Endothelial cell of umbilical vein (primary cell): ENCODE measurements around the gene MGAT5. TPM values are rescaled to one million over a fixed set of nuclear protein-coding genes. Genes with fewer than 3 reads are reported as not detected.

ENCODE experiments used
- BruUV-seq: library from RNA; stranded (reverse); fragments of 400-500 nt; replicated peaks from 2 replicates; lab custom pipeline; 2021; lab: Mats Ljungman, UMichigan
- CTCF ChIA-PET: fragments of 300-600, 350-600 bp; sonication (Branson Sonifier 250); formaldehyde crosslinking; loops from one replicate; lab custom pipeline; 2021; ENCODE audit warnings: antibody characterized with exemption, inconsistent platforms; lab: Charles Lee
- POLR2A ChIA-PET: fragments of 300-600, 350-600 bp; sonication (Branson Sonifier 250); formaldehyde crosslinking; loops from one replicate; lab custom pipeline; 2021; ENCODE audit warnings: antibody characterized with exemption, inconsistent platforms; lab: Charles Lee
- DNase-seq: peaks from one replicate; pipeline ENCODE4 v3.0.0-alpha.2; 2011; ENCODE audit warnings: low read depth, low spot score
- FAIRE-seq: peaks from 2 replicates; lab custom pipeline; 2011; peaks lifted over from hg19 to GRCh38; lab: Jason Lieb, UNC
- H2AFZ ChIP-seq: 2 replicates; pipeline ENCODE4 v1.6.0; 2012; ENCODE audit warnings: low read depth, low read length, control low read depth, inconsistent platforms
- H3K27ac ChIP-seq: 2 replicates; pipeline ENCODE4 v1.5.1; 2011; ENCODE audit warnings: low read depth, mild to moderate bottlenecking, control low read depth, low read length, moderate library complexity; ENCODE audit not compliant: insufficient read depth
- H3K27me3 ChIP-seq, 2 experiments: 2 replicates each; pipeline versions ENCODE4 v1.6.0 to v1.6.1; 2011; ENCODE audit warnings: low read length in 2 of 2, mixed read lengths in 1 of 2; ENCODE audit not compliant: control insufficient read depth in 2 of 2, insufficient read depth in 2 of 2
- H3K36me3 ChIP-seq, 2 experiments: 2 replicates in 1 of 2; 3 replicates in 1 of 2; pipeline ENCODE4 v1.5.1; 2011; ENCODE audit warnings: low read length in 2 of 2, mild to moderate bottlenecking in 1 of 2, moderate library complexity in 1 of 2; ENCODE audit not compliant: control insufficient read depth in 2 of 2, insufficient read depth in 2 of 2; ENCODE audit errors: extremely low read depth in 1 of 2
- H3K4me1 ChIP-seq: 3 replicates; pipeline ENCODE4 v1.5.1; 2011; ENCODE audit warnings: mild to moderate bottlenecking, low read length; ENCODE audit not compliant: control insufficient read depth, insufficient read depth; ENCODE audit errors: extremely low read depth
- H3K4me2 ChIP-seq: 2 replicates; pipeline ENCODE4 v1.6.1; 2011; ENCODE audit warnings: low read length, control low read depth, mixed read lengths; ENCODE audit not compliant: insufficient read depth
- H3K4me3 ChIP-seq, 3 experiments: fragments of 200-600 bp in 1 of 3; sonication (generic), shearing (Covaris generic) in 1 of 3; replicated peaks in 1 of 3; 2 replicates each; pipeline ENCODE4 v1.5.1; 2011 to 2016; ENCODE audit warnings: control low read depth in 3 of 3, low read length in 3 of 3, mild to moderate bottlenecking in 2 of 3, inconsistent platforms in 1 of 3, low read depth in 1 of 3, moderate library complexity in 1 of 3; ENCODE audit not compliant: insufficient read depth in 1 of 3
- H3K79me2 ChIP-seq: 2 replicates; pipeline ENCODE4 v1.6.0; 2012; ENCODE audit warnings: low read length, inconsistent platforms; ENCODE audit not compliant: control insufficient read depth, insufficient read depth
- H3K9ac ChIP-seq: replicated peaks from 2 replicates; pipeline ENCODE3; 2011; ENCODE audit warnings: low read length, control low read depth; ENCODE audit not compliant: insufficient read depth; ENCODE audit errors: extremely low read depth
- H3K9me1 ChIP-seq: replicated peaks from 3 replicates; pipeline ENCODE4 v1.6.0; 2011; ENCODE audit warnings: mild to moderate bottlenecking, low read length; ENCODE audit not compliant: control insufficient read depth, insufficient read depth; ENCODE audit errors: extremely low read depth
- H3K9me3 ChIP-seq: replicated peaks from 2 replicates; pipeline ENCODE4 v1.5.1; 2012; ENCODE audit warnings: low read length, inconsistent platforms; ENCODE audit not compliant: control insufficient read depth, insufficient read depth
- H4K20me1 ChIP-seq: replicated peaks from 2 replicates; pipeline ENCODE3; 2011; ENCODE audit warnings: mild to moderate bottlenecking, low read length; ENCODE audit not compliant: control insufficient read depth, insufficient read depth; ENCODE audit errors: extremely low read depth
- EZH2 ChIP-seq: IDR thresholded peaks from 2 replicates; pipeline ENCODE4 v1.6.1; 2012; ENCODE audit warnings: borderline replicate concordance, low read depth, mild to moderate bottlenecking, moderate library complexity, low read length, inconsistent platforms; ENCODE audit not compliant: severe bottlenecking
- GATA2 ChIP-seq: IDR thresholded peaks from 2 replicates; pipeline ENCODE4 v1.7.0; 2011; ENCODE audit warnings: low read depth, mild to moderate bottlenecking, moderate library complexity, mixed read lengths, low read length; ENCODE audit not compliant: insufficient read length, insufficient read depth
- JUN ChIP-seq: IDR thresholded peaks from 2 replicates; pipeline ENCODE4 v1.6.1; 2011; ENCODE audit warnings: borderline replicate concordance, low read depth; ENCODE audit not compliant: insufficient read length, insufficient read depth
- MYC ChIP-seq: IDR thresholded peaks from one replicate; pipeline ENCODE4 v1.6.1; 2011; ENCODE audit warnings: mild to moderate bottlenecking, low read depth, low read length
- POLR2A ChIP-seq: IDR thresholded peaks from 2 replicates; pipeline ENCODE4 v1.6.1; 2012; ENCODE audit warnings: low read depth, mild to moderate bottlenecking, control low read depth, low read length
- POLR2AphosphoS5 ChIP-seq: IDR thresholded peaks from 2 replicates; pipeline ENCODE4 v1.6.1; 2012; ENCODE audit warnings: low read depth, mild to moderate bottlenecking, control low read depth, low read length, moderate library complexity; ENCODE audit not compliant: insufficient read depth
- dilution Hi-C: fragments of 300-500 bp; cut with MboI; formaldehyde crosslinking; loops from one replicate; pipeline ENCODE4 v1.15.0; 2019; ENCODE audit warnings: low sequenced_read_pairs; ENCODE audit not compliant: extremely low pct_ligation_motif_present
- intact Hi-C: fragments of 100-400 bp; cut with micrococcal nuclease; formaldehyde crosslinking; loops from one replicate; pipeline ENCODE4 v1.10.0; 2022
- polyA plus RNA-seq, 4 experiments: library from polyadenylated mRNA; depleted of rRNA in 3 of 4; stranded (reverse) in 3 of 4; unstranded in 1 of 4; fragments of >200 nt; gene quantifications; 2 replicates each; pipeline versions ENCODE4 v1.2.1 to v1.2.3, GENCODE V29; 2011 to 2012; ENCODE audit warnings: missing spikeins in 1 of 4
- total RNA-seq: library from RNA; stranded (reverse); gene quantifications from 2 replicates; pipeline ENCODE4 v1.2.3, GENCODE V29; 2021
- TF ChIP-seq, protein P1 (sequence below), 2 donors: IDR thresholded peaks; 1 replicate in 1 of 2; 2 replicates in 1 of 2; pipeline ENCODE4 v1.5.1; 2011; ENCODE audit warnings: low read length in 2 of 2, mild to moderate bottlenecking in 2 of 2, moderate library complexity in 2 of 2, control low read depth in 1 of 2, inconsistent platforms in 1 of 2, low read depth in 1 of 2; ENCODE audit not compliant: insufficient read depth in 1 of 2; ENCODE audit errors: extremely low read depth in 1 of 2

MGAT5 gene
- total and polyA plus RNA-seq, 2 donors (not counting 3 experiments of a cell fraction or from before 2014, with no cell fraction given) = 17.7 to 84.1 TPM

DNA sequence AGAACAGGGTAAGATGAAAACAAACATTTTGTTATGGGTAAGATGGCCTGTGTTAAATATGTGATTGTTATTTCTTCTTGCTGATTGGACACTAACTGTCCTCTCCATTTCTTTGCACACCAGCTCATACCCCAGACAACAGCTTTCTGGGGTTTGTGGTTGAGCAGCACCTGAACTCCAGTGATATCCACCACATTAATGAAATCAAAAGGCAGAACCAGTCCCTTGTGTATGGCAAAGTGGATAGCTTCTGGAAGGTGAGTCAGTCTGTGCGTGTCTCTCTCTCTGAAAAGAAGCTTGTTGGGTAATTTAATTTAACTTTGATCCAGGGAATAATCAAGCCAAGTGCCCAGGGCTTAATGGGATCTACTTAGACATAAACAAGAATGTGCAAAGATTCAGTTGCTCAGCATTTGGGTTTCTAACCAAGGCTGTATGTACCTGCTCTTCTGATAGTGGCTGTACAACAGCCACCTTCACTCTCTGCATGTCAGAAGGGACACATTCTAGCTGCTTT, 108.3 kb downstream of the MGAT5 start:
- DNase-seq (no peak), FAIRE-seq (no peak)
- ChIA-PET CTCF (interaction anchor here (1.4 to 3.5 kb wide), 3 partner anchors 14 to 88 kb away, joined by 3 to 10 read pairs (median 8); no protein-coding TSS in a partner anchor), POLR2A (no interaction called here)
- intact Hi-C loops (no loop called here), dilution Hi-C loops (no loop called here)
- Histone ChIP-seq H3K27ac (no peak overlapping the region), H3K9ac (no peak overlapping the region), H2AFZ (no peak overlapping the region), H4K20me1 (no peaks in the 10 kb centered on the region), H3K4me3 (no peak overlapping the region), H3K9me1 (no peaks in the 10 kb centered on the region), H3K27me3 (no peaks in the 10 kb centered on the region), H3K9me3 (no peaks in the 10 kb centered on the region), H3K79me2 (no peaks in the 10 kb centered on the region), H3K36me3 (no peaks in the 10 kb centered on the region), H3K4me1 (peaks cover 18% of the 10 kb centered on the region), H3K4me2 (no peak overlapping the region)
- TF ChIP-seq POLR2A = no peak
- no TSS peak for BruUV-seq

DNA sequence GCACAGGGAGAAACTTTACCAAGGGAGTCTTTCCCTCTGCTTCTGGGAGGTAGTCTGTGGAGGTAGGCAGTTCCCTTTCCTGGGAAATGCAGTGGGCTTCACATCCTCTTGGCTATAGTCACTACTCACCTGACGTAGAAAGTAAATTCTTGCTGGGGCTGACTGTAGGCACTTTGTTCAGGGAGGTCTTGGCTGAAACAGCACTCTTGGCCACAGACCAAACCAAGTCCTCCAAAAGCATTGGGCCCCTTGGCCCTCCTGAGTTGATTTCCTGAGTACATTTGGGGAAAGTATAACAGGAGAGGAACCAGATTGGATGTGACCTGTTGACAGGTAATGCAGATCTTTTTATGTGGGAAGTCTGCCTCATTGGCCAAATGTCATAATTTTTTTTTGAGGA, 108.9 kb downstream of the MGAT5 start:
- H3K4me2 ChIP-seq = no peak overlapping the region
- no peak overlapping the region for H3K9ac ChIP-seq
- H3K79me2 ChIP-seq = no peaks in the 10 kb centered on the region
- TF ChIP-seq EZH2 (no peak), MYC (no peak), POLR2AphosphoS5 (no peak), JUN (no peak), GATA2 (no peak), POLR2A (no peak)
- TF ChIP-seq, protein P1, sequence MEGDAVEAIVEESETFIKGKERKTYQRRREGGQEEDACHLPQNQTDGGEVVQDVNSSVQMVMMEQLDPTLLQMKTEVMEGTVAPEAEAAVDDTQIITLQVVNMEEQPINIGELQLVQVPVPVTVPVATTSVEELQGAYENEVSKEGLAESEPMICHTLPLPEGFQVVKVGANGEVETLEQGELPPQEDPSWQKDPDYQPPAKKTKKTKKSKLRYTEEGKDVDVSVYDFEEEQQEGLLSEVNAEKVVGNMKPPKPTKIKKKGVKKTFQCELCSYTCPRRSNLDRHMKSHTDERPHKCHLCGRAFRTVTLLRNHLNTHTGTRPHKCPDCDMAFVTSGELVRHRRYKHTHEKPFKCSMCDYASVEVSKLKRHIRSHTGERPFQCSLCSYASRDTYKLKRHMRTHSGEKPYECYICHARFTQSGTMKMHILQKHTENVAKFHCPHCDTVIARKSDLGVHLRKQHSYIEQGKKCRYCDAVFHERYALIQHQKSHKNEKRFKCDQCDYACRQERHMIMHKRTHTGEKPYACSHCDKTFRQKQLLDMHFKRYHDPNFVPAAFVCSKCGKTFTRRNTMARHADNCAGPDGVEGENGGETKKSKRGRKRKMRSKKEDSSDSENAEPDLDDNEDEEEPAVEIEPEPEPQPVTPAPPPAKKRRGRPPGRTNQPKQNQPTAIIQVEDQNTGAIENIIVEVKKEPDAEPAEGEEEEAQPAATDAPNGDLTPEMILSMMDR (IDR thresholded peaks at IDR 0.05; ENCODE audit: extremely low read depth in 1 of 2, insufficient read depth in 1 of 2, low read depth in 1 of 2, low read length in 2 of 2) = no peak
- ChIA-PET POLR2A (no interaction called here), CTCF (interaction anchor here (1.4 to 3.5 kb wide), 3 partner anchors 14 to 88 kb away, joined by 3 to 10 read pairs (median 8); no protein-coding TSS in a partner anchor)
- H3K9me3 ChIP-seq = no peaks in the 10 kb centered on the region
- peaks cover 18% of the 10 kb centered on the region for H3K4me1 ChIP-seq
- H2AFZ ChIP-seq = no peak overlapping the region
- H4K20me1 ChIP-seq = no peaks in the 10 kb centered on the region
- BruUV-seq = no TSS peak
- intact Hi-C loops (no loop called here), dilution Hi-C loops (no loop called here)
- DNase-seq (no peak), FAIRE-seq (no peak)
- H3K4me3 ChIP-seq = no peak overlapping the region
- no peaks in the 10 kb centered on the region for H3K9me1 ChIP-seq
- H3K27me3 ChIP-seq = no peaks in the 10 kb centered on the region
- H3K27ac ChIP-seq = no peak overlapping the region
- H3K36me3 ChIP-seq = no peaks in the 10 kb centered on the region
